PC-9 (cell line): ENCODE measurements around the gene CD300A. TPM values are rescaled to one million over a fixed set of nuclear protein-coding genes. Genes with fewer than 3 reads are reported as not detected.
"Not testable (repeated sequence)": the region's sequence is repeated elsewhere in the genome, so short reads cannot be mapped to it uniquely, and the experiment has no call there.

Source experiments
- BruUV-seq: library from RNA; stranded (reverse); fragments of 400-500 nt; replicated peaks from 2 replicates; lab custom pipeline; 2021; lab: Mats Ljungman, UMichigan
- CTCF ChIA-PET: fragments of 300-600 bp; sonication (Branson Sonifier 250); formaldehyde crosslinking; loops from one replicate; lab custom pipeline; 2022; ENCODE audit warnings: antibody characterized with exemption; lab: Charles Lee
- POLR2A ChIA-PET: fragments of 300-600 bp; sonication (Branson Sonifier 250); formaldehyde crosslinking; loops from one replicate; lab custom pipeline; 2022; ENCODE audit warnings: antibody characterized with exemption; ENCODE audit not compliant: unreplicated experiment; lab: Charles Lee
- DNase-seq, 2 experiments: peaks; one replicate each; pipeline versions ENCODE4 v3.0.0 to v3.0.0-alpha.2; 2015 to 2022; ENCODE audit warnings: mixed read lengths in 1 of 2
- H2AFZ ChIP-seq: fragments of 200-600 bp; sonication (generic); 2 replicates; pipeline ENCODE4 v1.8.1; 2017; ENCODE audit warnings: antibody characterized with exemption
- H3F3A ChIP-seq: fragments of 200-600 bp; sonication (generic); 2 replicates; pipeline ENCODE4 v1.8.1; 2017; ENCODE audit warnings: antibody characterized with exemption, mild to moderate bottlenecking, low read depth; ENCODE audit not compliant: insufficient read depth
- H3K27ac ChIP-seq: fragments of 200-600 bp; sonication (generic); 2 replicates; pipeline ENCODE4 v1.6.1; 2016; ENCODE audit warnings: mixed run types
- H3K27me3 ChIP-seq: fragments of 200-600 bp; sonication (generic); 2 replicates; pipeline ENCODE4 v1.6.1; 2016; ENCODE audit warnings: low read depth, mixed run types; ENCODE audit not compliant: insufficient read depth
- H3K36me3 ChIP-seq: fragments of 200-600 bp; sonication (generic); 2 replicates; pipeline ENCODE4 v1.6.1; 2016; ENCODE audit warnings: low read depth, mixed run types
- H3K4me1 ChIP-seq: fragments of 200-600 bp; sonication (generic); replicated peaks from 2 replicates; pipeline ENCODE4 v1.6.1; 2016; ENCODE audit warnings: mixed run types; ENCODE audit not compliant: insufficient read depth
- H3K4me2 ChIP-seq: fragments of 200-600 bp; sonication (generic); 2 replicates; pipeline ENCODE4 v1.6.1; 2017; ENCODE audit warnings: mixed run types
- H3K4me3 ChIP-seq: fragments of 200-600 bp; sonication (generic); 2 replicates; pipeline ENCODE4 v1.6.1; 2016; ENCODE audit warnings: mixed run types
- H3K79me2 ChIP-seq: fragments of 200-600 bp; sonication (generic); 2 replicates; pipeline ENCODE4 v1.6.1; 2017; ENCODE audit warnings: low read depth, mixed run types
- H3K9me2 ChIP-seq: fragments of 200-600 bp; sonication (generic); 2 replicates; pipeline ENCODE4 v1.8.1; 2017; ENCODE audit warnings: mild to moderate bottlenecking; ENCODE audit not compliant: insufficient read depth
- H3K9me3 ChIP-seq: fragments of 200-600 bp; sonication (generic); 2 replicates; pipeline ENCODE4 v1.8.1; 2016; ENCODE audit warnings: low read depth; ENCODE audit not compliant: insufficient read depth
- H4K20me1 ChIP-seq: fragments of 200-600 bp; sonication (generic); 2 replicates; pipeline ENCODE4 v1.8.1; 2017; ENCODE audit not compliant: insufficient read depth
- EZH2 ChIP-seq: fragments of 200-600 bp; sonication (generic); IDR thresholded peaks from 2 replicates; pipeline ENCODE4 v1.8.0; 2017; ENCODE audit warnings: antibody characterized with exemption, low read depth
- intact Hi-C: fragments of 100-400 bp; cut with micrococcal nuclease; formaldehyde crosslinking; loops from one replicate; pipeline ENCODE4 v1.10.0; 2022; ENCODE audit not compliant: unreplicated experiment
- total RNA-seq: library from RNA; stranded (reverse); gene quantifications from 2 replicates; pipeline ENCODE4 v1.2.3, GENCODE V29; 2021
- TF ChIP-seq, protein P1 (sequence below): fragments of 200-600 bp; sonication (generic); conservative IDR thresholded peaks from 2 replicates; pipeline ENCODE4 v1.6.1; 2017; ENCODE audit warnings: mixed run types, antibody characterized with exemption, mild to moderate bottlenecking, moderate library complexity

CD300A gene
- total RNA-seq, 1 experiment from 2014 or later, result not detected

DNA sequence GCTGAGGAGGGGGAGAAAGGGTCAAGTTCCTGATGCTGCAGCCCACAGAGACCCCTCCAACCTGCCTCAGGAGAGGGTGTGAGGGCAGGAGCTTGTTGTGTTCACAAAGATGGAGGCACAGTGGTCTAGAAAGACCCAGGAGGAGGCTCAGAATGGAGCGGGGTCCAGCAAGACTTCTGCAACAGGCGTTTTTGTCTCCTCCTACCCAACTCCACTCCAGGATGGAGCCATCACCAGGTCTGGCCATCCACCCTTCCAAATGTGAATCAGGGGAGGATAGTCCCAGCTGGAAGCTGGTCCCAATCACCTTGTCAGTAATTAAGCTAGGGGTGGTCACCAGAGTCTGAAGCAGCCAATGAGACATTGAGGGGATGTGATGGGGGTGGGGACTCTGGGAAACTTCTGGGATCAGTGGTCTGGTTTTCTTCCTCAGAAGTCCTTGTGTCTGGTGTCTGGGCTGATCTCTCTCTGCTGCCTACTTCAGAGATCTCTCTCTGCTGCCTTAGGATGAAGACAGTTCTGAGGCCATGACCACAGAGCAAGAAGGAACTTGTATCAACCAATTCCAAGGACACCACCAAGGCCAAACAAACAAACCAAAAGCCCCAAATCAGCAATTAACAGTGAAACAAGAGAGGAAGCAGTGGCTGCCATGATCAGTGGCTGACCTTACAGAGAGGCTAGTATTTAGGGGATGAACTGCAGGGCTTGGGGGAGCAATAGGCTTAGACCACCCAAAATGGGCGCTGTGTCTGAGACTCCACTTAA is 50.3 kb downstream of the CD300A start:
- Histone ChIP-seq H3F3A (no peaks in the 10 kb centered on the region), H2AFZ (no peak overlapping the region), H3K27me3 (peaks cover 54% of the 10 kb centered on the region), H3K79me2 (no peaks in the 10 kb centered on the region), H3K4me2 (no peak overlapping the region), H4K20me1 (no peaks in the 10 kb centered on the region), H3K4me1 (no peaks in the 10 kb centered on the region), H3K4me3 (no peak overlapping the region), H3K9me3 (0 out of 2 replicates have a peak, but pooled peaks cover 4% of the 10 kb centered on the region), H3K9me2 (no peaks in the 10 kb centered on the region), H3K27ac (no peak overlapping the region), H3K36me3 (no peaks in the 10 kb centered on the region)
- ChIA-PET CTCF (no interaction called here), POLR2A (no interaction called here)
- BruUV-seq, result no TSS peak
- intact Hi-C loops, result no loop called here
- TF ChIP-seq, protein P1, sequence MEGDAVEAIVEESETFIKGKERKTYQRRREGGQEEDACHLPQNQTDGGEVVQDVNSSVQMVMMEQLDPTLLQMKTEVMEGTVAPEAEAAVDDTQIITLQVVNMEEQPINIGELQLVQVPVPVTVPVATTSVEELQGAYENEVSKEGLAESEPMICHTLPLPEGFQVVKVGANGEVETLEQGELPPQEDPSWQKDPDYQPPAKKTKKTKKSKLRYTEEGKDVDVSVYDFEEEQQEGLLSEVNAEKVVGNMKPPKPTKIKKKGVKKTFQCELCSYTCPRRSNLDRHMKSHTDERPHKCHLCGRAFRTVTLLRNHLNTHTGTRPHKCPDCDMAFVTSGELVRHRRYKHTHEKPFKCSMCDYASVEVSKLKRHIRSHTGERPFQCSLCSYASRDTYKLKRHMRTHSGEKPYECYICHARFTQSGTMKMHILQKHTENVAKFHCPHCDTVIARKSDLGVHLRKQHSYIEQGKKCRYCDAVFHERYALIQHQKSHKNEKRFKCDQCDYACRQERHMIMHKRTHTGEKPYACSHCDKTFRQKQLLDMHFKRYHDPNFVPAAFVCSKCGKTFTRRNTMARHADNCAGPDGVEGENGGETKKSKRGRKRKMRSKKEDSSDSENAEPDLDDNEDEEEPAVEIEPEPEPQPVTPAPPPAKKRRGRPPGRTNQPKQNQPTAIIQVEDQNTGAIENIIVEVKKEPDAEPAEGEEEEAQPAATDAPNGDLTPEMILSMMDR, result no peak
- no peak for TF ChIP-seq EZH2
- no peak for DNase-seq

GRCh38 chr17:74518413-74518981 is 52.1 kb downstream of the CD300A start:
- H3K27ac ChIP-seq, H3K79me2 ChIP-seq, POLR2A ChIA-PET, H4K20me1 ChIP-seq, intact Hi-C loops, DNase-seq, H3K4me2 ChIP-seq, H3K9me3 ChIP-seq, H2AFZ ChIP-seq, BruUV-seq, H3K4me3 ChIP-seq, H3K9me2 ChIP-seq, H3F3A ChIP-seq, H3K4me1 ChIP-seq, CTCF ChIA-PET, H3K36me3 ChIP-seq: not testable (repeated sequence)
- H3K27me3 ChIP-seq, result peaks cover 55% of the 10 kb centered on the region

DNA sequence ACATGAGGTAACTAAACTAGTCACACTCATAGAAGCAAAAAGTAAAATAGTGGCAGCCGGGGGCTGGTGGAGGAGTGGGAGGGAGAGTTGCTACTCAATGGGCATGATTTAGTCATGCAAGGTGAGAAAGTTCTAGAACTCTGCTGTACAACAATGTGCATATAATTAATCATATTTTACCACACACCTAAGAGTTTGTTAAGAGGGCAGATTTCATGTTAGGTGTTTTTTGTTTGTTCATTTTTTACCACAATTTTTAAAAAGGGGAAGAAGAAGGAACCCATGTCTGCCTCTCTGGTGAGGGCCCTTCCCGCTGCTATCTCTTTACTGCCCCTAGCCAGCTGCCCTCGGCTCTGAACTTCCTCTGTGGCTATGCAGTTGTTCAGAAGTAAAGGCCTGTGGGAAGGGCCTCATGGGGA is 53.6 kb downstream of the CD300A start:
- no TSS peak for BruUV-seq
- TF ChIP-seq, protein P1, result no peak
- no peak for TF ChIP-seq EZH2
- Histone ChIP-seq H3K27me3 (peaks cover 70% of the 10 kb centered on the region), H2AFZ (no peak overlapping the region), H3F3A (no peaks in the 10 kb centered on the region), H3K79me2 (no peaks in the 10 kb centered on the region), H3K9me2 (no peaks in the 10 kb centered on the region), H4K20me1 (no peaks in the 10 kb centered on the region), H3K4me1 (no peaks in the 10 kb centered on the region), H3K36me3 (no peaks in the 10 kb centered on the region), H3K4me2 (no peak overlapping the region), H3K27ac (no peak overlapping the region), H3K9me3 (no peaks in the 10 kb centered on the region), H3K4me3 (no peak overlapping the region)
- POLR2A ChIA-PET, result no interaction called here
- no peak for DNase-seq
- CTCF ChIA-PET, result no interaction called here
- intact Hi-C loops, result no loop called here
